ENCODE data around the gene RASSF4.
A peak's percentile ranks its signal among the peaks of the same experiment; 100 is the strongest.

Gene RASSF4

DNA sequence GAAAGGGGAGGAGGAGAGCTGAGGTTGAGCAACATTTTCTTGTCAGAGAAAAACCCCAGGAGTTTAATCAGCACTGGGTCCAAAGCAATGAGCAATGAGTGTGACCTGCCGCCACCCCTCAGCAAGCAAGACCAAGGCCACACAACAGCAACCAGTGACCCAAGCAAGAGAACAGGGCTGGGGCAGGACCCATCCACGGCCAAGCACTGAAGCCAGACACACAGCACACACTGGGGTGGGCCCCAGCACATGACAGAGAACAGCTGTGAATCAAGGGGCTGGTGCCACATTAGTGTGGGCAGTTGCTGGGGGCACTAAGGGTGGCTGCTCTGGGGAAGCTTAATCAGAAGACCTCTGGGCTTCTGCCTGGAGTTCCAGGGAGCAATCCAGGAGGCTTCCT is 32.2 kb upstream of the RASSF4 start:
- DNase-seq (ENCODE audit: low spot score) = no peak

GRCh38 chr10:44928462-44928861 is 31.1 kb upstream of the RASSF4 start:
- no peak for DNase-seq (ENCODE audit: low spot score)

DNA sequence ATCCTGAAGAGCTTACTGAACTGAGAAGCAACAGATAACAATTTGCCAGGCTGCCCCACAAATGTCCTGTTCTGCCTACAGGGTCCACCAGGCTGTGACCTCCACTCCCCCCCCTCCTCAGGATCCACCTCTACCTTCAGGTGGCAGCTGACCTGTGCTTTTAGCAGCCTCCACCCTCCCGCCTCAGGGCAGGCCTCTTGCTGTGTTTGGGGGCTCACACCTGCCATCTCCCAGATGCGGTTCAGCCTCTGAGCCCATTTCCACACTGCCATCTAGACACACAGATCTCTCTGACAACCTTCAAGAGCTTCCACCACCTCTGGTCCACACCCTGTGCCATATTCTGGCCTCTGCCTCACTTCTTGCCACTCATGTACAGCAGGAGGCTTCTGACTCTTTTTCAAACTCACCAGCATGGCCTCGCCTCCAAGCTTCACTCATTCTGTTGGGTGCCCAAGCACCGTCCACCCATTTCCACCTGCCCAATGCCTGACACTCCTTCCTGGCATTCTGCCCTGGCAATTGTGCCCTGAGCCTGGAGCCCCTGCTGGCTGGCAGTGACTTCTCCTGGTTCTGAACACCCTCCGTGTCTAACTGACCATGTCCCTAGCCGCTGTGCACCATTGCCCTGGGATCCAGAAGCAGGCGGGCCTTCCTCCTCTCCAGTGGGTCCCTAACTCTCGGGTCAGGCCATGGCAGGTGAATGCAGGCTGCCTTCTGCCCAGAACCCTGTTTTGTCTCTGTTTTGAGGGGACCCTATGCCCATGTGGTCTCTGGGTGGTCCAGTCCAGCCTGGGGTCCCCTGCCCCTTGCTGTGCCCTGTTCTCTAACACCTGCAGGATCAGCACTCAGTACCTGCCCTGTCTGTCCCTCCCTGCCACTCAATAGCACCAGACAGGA is 30.0 kb upstream of the RASSF4 start:
- DNase-seq (ENCODE audit: low spot score) = no peak

GRCh38 chr10:44930904-44931620 is 28.5 kb upstream of the RASSF4 start:
- DNase-seq (ENCODE audit: low spot score) = no peak

GRCh38 chr10:44931621-44932516 is 27.7 kb upstream of the RASSF4 start:
- DNase-seq (ENCODE audit: low spot score) = no peak

- DNase-seq (ENCODE audit: low spot score) = peak; percentile 82
Observed at GRCh38 chr10:44932517-44933450, 26.8 kb upstream of the RASSF4 start.

DNA sequence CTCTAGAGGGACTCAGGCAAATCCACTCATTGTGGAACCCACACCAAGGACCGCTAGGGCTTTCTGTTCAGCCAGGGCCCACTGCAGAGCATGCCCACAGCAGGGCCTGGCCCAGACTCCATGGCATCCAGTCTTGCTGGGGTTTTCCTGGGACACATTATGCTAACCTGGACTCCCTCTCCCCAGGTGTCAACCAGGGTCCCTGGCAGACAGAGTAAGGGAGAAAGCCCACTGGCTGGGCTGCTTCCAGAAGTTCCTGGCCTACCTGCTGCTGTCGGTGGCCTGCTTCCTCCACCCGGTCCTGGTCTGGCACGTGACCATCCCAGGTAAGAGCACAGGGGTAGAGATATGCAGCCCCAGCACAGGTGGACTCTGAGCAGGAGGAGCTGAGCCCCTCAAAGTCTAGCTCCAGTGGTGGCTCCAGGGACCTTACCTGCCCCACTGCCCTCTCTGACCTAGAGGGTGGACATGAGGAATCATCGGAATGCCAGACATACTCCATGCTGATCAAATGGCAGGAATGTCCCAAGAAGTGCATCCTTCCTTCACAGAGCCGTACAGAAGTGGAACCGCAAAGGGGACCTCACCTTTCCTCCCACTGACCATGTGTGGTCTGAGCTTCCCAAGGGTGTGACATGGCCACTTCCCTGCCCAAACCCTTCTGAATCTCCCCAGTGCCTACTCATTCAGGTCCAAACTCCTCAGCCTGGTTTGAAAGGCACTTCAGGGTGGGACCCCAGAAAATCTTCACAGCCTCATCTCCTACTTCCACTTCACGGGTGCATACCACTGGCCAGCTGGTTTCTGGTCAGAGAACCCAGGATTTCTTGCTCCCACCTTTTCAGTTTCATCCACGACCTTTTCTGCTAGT is 25.9 kb upstream of the RASSF4 start:
- no peak for DNase-seq (ENCODE audit: low spot score)

- DNase-seq (ENCODE audit: low spot score) = no peak
Observed at GRCh38 chr10:44934416-44935200, 25.0 kb upstream of the RASSF4 start.

GRCh38 chr10:44935201-44935965 is 24.2 kb upstream of the RASSF4 start:
- no peak for DNase-seq (ENCODE audit: low spot score)

DNA sequence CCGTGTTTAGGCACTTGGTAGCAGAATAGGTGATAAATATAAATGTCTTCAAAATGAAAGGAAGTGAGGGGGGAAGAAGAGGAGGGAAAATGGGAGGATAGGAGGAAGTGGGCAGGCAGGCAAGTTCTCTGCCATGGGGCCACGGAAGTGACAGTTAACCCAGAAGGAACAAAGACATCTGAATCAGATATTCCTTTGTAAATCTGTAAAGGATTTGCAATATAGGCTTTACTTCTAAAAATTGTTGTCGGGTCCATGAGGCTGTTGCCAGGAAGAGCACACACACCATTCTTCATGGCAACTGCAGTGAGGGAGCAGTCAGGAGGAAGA is 23.7 kb upstream of the RASSF4 start:
- no peak for DNase-seq (ENCODE audit: low spot score)

GRCh38 chr10:44936314-44936975 is 23.2 kb upstream of the RASSF4 start:
- DNase-seq (ENCODE audit: low spot score) = no peak

GRCh38 chr10:44937196-44938005 is 22.2 kb upstream of the RASSF4 start:
- no peak for DNase-seq (ENCODE audit: low spot score)

DNA sequence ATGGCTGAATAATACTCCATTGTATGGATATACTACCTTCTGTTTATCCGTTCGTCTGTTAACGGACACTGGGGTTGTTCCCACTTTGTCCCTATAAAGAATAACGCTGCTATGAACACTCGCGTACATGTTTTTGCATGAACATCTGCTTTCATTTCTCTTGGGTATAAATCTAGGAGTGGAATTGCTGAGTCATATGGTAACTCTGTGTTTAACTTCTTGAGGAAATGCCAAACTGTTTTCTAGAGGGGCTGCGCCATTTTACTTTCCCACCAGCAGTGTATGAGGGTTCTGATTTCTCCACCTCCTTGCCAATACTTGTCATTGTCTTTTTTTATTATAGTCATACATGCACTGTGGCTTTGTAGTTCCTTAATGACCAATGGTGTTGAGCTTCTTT is 20.6 kb upstream of the RASSF4 start:
- no peak for DNase-seq (ENCODE audit: low spot score)

- DNase-seq (ENCODE audit: low spot score) = no peak
Observed at GRCh38 chr10:44939691-44940401, 19.8 kb upstream of the RASSF4 start.

GRCh38 chr10:44944354-44944753 is 15.2 kb upstream of the RASSF4 start:
- no peak for DNase-seq (ENCODE audit: low spot score)

DNA sequence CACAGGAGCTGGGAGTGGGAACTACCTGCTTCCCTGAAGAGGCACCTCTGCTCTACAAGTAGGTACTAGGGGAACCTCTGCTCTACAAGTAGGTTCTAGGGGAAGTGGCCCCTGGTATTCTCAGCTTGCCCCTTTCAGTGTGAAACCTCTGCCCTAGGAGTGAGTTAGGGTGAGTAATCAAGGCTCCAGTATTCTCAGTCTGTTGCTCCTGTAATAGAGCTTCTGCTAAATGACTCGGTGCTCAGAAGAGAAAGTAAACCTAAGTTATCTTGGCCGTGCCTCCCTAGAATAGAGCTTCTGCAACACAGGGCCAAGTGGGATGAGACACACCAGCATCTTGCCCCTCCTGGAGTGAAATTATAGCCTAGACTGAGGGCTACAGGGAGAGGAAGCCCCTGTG is 13.4 kb upstream of the RASSF4 start:
- DNase-seq (ENCODE audit: low spot score) = no peak

Measured in CD4-positive, alpha-beta T cell treated with Interleukin-2 at 100 ng/mL for 4 hours (primary cell).